ENCODE measurements around the gene RIOX2.
"Not testable (repeated sequence)": the region's sequence is repeated elsewhere in the genome, so short reads cannot be mapped to it uniquely, and the experiment has no call there.

Gene RIOX2

GRCh38 chr3:98014268-98014585 lies 42.0 kb upstream of the RIOX2 start:
- H3K9me2 ChIP-seq (replicated peaks; ENCODE audit: insufficient read depth, low read length) = no peaks in the 10 kb centered on the region
- TF ChIP-seq EZH2phosphoT487 (IDR thresholded peaks at IDR 0.05; ENCODE audit: low read length) (no peak), EZH2 (optimal IDR thresholded peaks at IDR 0.05; ENCODE audit: low read depth, low read length) (no peak), CTCF (IDR thresholded peaks at IDR 0.05; ENCODE audit: low read length) (no peak)
- peaks cover 10% of the 10 kb centered on the region for H3K4me1 ChIP-seq (ENCODE audit: low read length)
- H3F3A ChIP-seq (ENCODE audit: insufficient read depth, low read length) = peaks cover under 1% of the 10 kb centered on the region
- no peaks in the 10 kb centered on the region for H3K79me2 ChIP-seq (ENCODE audit: low read length)
- no peaks in the 10 kb centered on the region for H3K9me3 ChIP-seq (replicated peaks; ENCODE audit: insufficient read depth, low read length)
- no peaks in the 10 kb centered on the region for H4K20me1 ChIP-seq (ENCODE audit: insufficient read depth, low read length)
- H3K9ac ChIP-seq (ENCODE audit: low read length) = no peak overlapping the region
- no peak overlapping the region for H3K27ac ChIP-seq (ENCODE audit: low read length)
- H3K27me3 ChIP-seq (replicated peaks; ENCODE audit: insufficient read depth, low read length) = no peaks in the 10 kb centered on the region
- no peak overlapping the region for H2AFZ ChIP-seq (ENCODE audit: low read length)
- no peak overlapping the region for H3K4me3 ChIP-seq (ENCODE audit: low read length)
- DNase-seq = no peak
- no peak overlapping the region for H3K4me2 ChIP-seq (ENCODE audit: low read depth, low read length)
- no peaks in the 10 kb centered on the region for H3K36me3 ChIP-seq (replicated peaks; ENCODE audit: insufficient read depth, low read length)

GRCh38 chr3:98013411-98014267 lies 41.4 kb upstream of the RIOX2 start:
- H3K36me3 ChIP-seq (replicated peaks; ENCODE audit: insufficient read depth, low read length) = no peaks in the 10 kb centered on the region
- TF ChIP-seq EZH2phosphoT487 (IDR thresholded peaks at IDR 0.05; ENCODE audit: low read length) (no peak), EZH2 (optimal IDR thresholded peaks at IDR 0.05; ENCODE audit: low read depth, low read length) (no peak), CTCF (IDR thresholded peaks at IDR 0.05; ENCODE audit: low read length) (no peak)
- H3K4me1 ChIP-seq (ENCODE audit: low read length) = peaks cover 16% of the 10 kb centered on the region
- no peaks in the 10 kb centered on the region for H4K20me1 ChIP-seq (ENCODE audit: insufficient read depth, low read length)
- no peak overlapping the region for H3K4me2 ChIP-seq (ENCODE audit: low read depth, low read length)
- no peak overlapping the region for H3K27ac ChIP-seq (ENCODE audit: low read length)
- peaks cover 7% of the 10 kb centered on the region for H3F3A ChIP-seq (ENCODE audit: insufficient read depth, low read length)
- H3K9ac ChIP-seq (ENCODE audit: low read length) = no peak overlapping the region
- DNase-seq = no peak
- no peaks in the 10 kb centered on the region for H3K79me2 ChIP-seq (ENCODE audit: low read length)
- no peaks in the 10 kb centered on the region for H3K9me2 ChIP-seq (replicated peaks; ENCODE audit: insufficient read depth, low read length)
- no peaks in the 10 kb centered on the region for H3K9me3 ChIP-seq (replicated peaks; ENCODE audit: insufficient read depth, low read length)
- no peak overlapping the region for H2AFZ ChIP-seq (ENCODE audit: low read length)
- no peaks in the 10 kb centered on the region for H3K27me3 ChIP-seq (replicated peaks; ENCODE audit: insufficient read depth, low read length)
- H3K4me3 ChIP-seq (ENCODE audit: low read length) = no peak overlapping the region

DNA sequence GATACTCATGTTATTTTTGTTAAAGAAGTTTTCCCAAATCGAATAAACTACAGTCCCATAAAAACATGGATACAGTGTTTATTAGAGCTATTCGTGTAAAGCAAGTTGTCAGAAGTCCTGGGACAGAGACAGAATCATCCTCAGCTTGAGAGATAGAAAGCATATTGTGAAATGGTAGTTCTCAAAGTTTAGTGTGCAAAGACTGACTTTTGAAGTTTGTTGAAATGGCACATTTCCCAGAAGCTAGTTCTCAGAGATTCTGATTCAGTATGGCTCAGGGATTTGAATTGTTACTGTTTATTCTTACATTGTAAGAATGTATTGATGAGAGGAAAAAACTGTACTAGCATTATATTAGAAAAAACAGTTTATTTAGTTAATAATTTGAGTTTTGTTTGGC lies 40.7 kb upstream of the RIOX2 start:
- Histone ChIP-seq H3K27ac (ENCODE audit: low read length) (no peak overlapping the region), H2AFZ (ENCODE audit: low read length) (no peak overlapping the region), H3K4me3 (ENCODE audit: low read length) (no peak overlapping the region), H3K4me1 (ENCODE audit: low read length) (peaks cover 22% of the 10 kb centered on the region), H3K9me3 (replicated peaks; ENCODE audit: insufficient read depth, low read length) (no peaks in the 10 kb centered on the region), H3K9me2 (replicated peaks; ENCODE audit: insufficient read depth, low read length) (no peaks in the 10 kb centered on the region), H3F3A (ENCODE audit: insufficient read depth, low read length) (peaks cover 11% of the 10 kb centered on the region), H3K36me3 (replicated peaks; ENCODE audit: insufficient read depth, low read length) (no peaks in the 10 kb centered on the region), H3K27me3 (replicated peaks; ENCODE audit: insufficient read depth, low read length) (no peaks in the 10 kb centered on the region), H4K20me1 (ENCODE audit: insufficient read depth, low read length) (no peaks in the 10 kb centered on the region), H3K79me2 (ENCODE audit: low read length) (no peaks in the 10 kb centered on the region), H3K4me2 (ENCODE audit: low read depth, low read length) (no peak overlapping the region), H3K9ac (ENCODE audit: low read length) (no peak overlapping the region)
- no peak for DNase-seq
- TF ChIP-seq EZH2phosphoT487 (IDR thresholded peaks at IDR 0.05; ENCODE audit: low read length) (no peak), CTCF (IDR thresholded peaks at IDR 0.05; ENCODE audit: low read length) (no peak), EZH2 (optimal IDR thresholded peaks at IDR 0.05; ENCODE audit: low read depth, low read length) (no peak)

DNA sequence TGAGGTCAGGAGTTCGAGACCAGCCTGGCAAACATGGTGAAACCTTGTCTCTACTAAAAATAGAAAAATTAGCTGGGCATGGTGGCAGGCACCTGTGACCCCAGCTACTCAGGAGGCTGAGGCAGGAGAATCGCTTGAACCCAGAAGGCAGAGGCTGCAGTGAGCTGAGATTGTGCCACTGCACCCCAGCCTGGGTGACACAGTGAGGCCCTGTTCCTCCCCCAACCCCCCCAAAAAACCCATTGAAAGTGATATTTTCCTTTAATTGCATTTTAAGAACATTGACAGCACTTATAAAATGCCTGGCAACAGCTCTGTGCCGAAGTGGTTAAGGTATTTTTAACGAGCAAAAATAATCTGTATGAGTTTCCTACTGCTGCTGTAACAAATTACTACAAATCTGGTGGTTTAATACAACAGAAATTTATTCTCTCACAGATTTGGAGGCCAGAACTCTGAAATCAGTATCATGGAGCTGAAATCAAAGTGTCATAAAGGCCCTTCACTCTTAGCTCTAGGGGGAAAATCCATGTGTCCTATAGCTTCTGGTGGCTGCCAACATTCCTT lies 38.7 kb upstream of the RIOX2 start:
- not testable (repeated sequence) for DNase-seq; H3K9me3 ChIP-seq (replicated peaks; ENCODE audit: insufficient read depth, low read length); H3K79me2 ChIP-seq (ENCODE audit: low read length); H3K9me2 ChIP-seq (replicated peaks; ENCODE audit: insufficient read depth, low read length); H3K27me3 ChIP-seq (replicated peaks; ENCODE audit: insufficient read depth, low read length); H3K4me2 ChIP-seq (ENCODE audit: low read depth, low read length); H4K20me1 ChIP-seq (ENCODE audit: insufficient read depth, low read length); H3K27ac ChIP-seq (ENCODE audit: low read length); H3K4me3 ChIP-seq (ENCODE audit: low read length); H3K36me3 ChIP-seq (replicated peaks; ENCODE audit: insufficient read depth, low read length); H3K9ac ChIP-seq (ENCODE audit: low read length); H2AFZ ChIP-seq (ENCODE audit: low read length)
- Histone ChIP-seq H3F3A (ENCODE audit: insufficient read depth, low read length) (peaks cover 11% of the 10 kb centered on the region), H3K4me1 (ENCODE audit: low read length) (peaks cover 24% of the 10 kb centered on the region)
